GM21367 (cell line): ENCODE measurements around the gene BCAS3.
"Not testable (repeated sequence)": the region's sequence is repeated elsewhere in the genome, so short reads cannot be mapped to it uniquely, and the experiment has no call there.

Experiments used
- ATAC-seq: cut with Tn5 transposase; IDR thresholded peaks from one replicate; pipeline ENCODE4 v1.9.1; 2021; ENCODE audit not compliant: unreplicated experiment

BCAS3 gene

GRCh38 chr17:61352408-61352770 is 674.7 kb downstream of the BCAS3 start:
- no peak for ATAC-seq

- no peak for ATAC-seq
Observed at GRCh38 chr17:61352781-61353491, 675.3 kb downstream of the BCAS3 start.

DNA sequence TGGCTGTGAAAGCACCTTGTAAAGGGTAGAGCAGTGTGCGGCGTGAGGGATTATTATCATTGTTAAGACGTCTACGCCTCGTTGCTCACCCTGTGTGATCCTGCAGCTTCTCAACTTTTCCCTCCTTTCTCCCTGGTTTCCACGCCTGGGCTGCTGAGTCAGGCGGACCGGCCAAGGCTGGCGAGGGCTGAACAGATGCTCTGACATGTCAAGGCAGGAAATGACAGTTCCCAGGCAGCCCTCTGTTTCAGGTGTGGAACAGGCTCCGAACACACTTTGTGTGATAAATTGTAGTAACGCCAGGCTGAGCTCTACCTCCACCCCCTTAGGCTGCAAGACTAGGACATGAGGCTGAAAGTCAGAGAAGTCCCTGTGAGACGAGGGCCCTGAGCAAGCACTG is 676.0 kb downstream of the BCAS3 start:
- ATAC-seq, result no peak

DNA sequence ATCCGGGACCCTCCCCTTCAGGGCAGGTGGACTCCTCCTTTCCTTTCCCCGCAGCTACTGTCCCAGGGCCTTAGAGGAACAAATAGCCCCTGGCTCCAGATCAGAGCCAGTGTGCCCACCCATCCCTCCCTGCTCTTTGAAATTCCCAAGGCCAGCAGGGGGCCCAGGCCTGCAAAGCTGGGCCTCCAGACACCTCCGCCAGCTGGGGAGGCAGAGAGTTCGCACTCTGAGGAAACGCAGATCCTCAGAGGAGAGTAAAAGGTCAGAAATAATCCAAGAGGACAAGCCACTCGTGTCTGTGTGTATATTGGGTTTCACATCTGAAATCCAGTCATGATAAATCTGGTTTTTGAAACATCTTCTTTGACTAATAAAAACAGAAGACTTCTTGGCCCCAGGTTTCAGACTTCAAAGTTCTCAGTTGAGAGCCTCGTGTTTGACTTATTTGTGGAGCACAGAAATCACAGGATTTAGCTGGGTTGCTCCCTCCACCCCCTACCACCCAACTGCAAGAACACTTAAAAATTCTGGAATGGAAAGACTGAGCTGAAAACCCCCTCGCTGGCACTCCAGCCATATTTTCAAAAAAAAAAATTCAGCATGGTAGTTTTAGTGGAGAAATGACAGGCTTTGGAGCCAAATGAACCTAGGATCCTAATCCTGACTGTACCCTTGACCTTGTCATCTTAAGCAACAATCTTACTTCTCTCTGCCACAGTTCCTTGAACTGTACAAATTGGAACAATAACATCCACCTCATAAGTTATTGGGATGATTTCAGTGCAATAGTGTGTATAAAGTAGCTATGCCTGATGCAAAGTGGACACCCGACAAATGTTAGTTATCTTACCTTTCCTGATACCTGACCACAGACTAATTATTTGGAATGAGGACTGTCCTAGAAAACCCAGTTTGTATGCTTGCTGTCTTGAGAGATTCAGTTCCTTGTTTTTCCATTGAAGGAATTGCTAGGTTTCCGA is 677.5 kb downstream of the BCAS3 start:
- ATAC-seq, result no peak

- not testable (repeated sequence) for ATAC-seq
Observed at GRCh38 chr17:61357061-61357460, 679.4 kb downstream of the BCAS3 start.

DNA sequence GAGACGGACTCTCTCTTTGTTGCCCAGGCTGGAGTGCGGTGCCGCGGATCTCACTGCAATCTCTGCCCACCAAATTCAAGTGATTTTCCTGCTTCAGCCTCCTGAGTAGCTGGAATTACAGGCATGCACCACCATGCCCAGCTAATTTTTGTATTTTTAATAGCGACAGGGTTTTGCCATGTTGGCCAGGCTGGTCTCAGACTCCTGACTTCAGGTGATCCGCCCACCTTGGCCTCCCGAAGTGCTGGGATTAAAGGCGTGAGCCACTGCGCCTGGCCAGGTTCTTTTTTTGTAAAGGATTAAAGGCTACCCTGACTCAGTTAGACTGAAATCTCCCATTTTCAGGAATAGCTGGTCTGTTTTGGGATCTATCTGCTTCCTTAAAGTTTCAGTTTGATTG is 681.9 kb downstream of the BCAS3 start:
- ATAC-seq, result not testable (repeated sequence)

DNA sequence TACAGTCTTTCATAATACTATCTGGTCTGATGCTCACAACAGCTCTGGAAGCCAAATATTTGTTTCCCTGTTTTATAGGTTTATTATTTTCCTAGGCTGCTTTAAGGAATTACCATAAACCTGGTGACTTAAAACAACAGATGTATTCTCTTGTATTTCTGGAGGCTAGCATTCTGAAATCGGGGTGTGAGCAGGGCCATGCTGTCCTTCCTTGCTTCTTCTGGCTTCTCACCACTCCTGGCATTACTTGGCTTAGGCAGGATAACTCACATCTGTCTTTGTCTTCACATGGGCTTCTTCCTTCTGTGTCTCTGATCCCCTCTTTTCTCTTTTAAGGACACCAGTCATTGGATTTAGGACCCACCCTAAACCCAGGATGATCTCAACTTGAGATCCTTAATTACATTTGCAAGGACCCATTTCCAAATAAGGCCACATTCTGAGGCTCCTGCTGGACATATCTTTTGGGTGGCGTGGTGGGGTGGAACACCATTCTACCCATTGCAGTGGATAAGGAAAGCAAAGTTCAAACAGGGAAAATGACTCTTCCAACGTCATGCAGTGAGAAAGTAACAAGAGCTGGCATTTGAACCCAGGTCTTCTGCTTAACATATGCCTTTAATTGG is 682.8 kb downstream of the BCAS3 start:
- no peak for ATAC-seq

GRCh38 chr17:61361084-61361483 is 683.4 kb downstream of the BCAS3 start:
- ATAC-seq, result no peak

- no peak for ATAC-seq
Observed at GRCh38 chr17:61362396-61362795, 684.7 kb downstream of the BCAS3 start.

DNA sequence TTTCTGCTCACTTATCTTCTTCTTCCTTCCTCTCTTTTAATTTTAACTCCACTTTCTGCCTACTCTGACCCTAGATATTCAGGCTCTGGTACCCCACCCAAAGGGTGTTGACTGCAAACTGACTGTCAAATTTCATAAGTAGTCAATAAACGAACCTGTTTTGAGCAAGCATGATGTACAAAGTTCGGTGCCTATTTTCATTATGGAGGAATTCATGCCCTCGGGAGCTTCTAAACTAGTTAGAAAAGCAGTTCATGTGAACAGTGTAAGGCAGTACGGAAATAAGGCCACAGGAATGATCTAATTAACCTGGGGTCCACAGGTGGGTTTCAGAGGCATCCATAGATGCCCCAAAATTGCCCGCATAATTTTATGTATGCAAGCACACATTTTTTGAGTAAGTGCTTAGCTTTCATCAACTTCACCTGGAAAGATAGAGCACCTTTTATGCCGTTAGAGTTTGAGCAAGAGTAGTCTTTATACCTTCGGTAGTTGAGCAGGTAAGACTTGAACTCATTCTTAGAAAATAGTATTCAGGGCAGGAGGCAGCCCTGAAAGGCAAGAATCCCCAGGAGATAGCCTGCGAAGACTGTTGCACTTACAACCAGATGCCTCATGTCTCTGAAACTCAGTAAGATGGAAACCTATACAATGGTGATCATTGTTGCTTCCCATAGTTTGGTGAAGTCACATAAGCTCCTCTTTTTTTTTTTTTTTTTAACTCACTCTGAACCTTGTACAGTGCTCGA is 685.4 kb downstream of the BCAS3 start:
- ATAC-seq, result no peak

DNA sequence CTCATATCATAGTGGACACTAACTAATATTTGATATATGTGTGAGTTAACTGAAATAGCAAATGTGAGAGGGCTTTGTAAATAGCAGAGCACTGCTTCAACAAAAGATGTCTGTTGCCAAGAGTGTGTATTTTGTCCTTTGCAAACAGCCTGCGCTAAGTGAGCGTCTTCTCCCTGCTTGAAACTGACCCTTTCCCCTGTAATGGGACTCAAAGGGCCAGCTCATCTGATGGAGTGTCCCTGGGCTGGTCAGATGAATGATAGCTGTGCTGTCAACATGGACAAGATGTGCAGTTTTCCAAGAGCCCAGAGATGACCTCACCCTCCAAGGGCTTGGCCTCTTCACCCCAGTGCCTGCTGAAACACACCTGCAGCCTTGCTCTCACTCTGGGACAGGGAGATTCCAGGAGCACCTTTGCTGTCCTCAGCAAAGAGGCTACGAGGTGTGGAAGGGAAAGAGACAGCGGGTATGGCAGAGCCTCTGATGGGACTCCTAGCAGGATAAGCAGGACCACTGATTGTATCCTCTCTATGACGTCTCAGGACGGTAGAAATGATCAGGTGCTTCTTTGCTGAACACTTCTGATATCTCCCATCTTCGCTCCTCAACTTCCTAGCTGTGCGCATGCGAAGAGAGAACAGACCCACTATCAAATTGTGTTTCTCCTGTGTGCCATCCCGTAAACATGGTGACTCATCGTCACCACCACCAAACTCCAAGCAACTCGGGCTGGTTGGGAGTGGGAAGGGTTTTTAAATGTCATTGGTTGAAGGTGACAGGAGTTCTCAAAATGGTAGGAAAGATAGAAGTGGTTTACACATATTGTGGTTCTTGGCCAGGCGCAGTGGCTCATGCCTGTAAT is 686.2 kb downstream of the BCAS3 start:
- ATAC-seq, result no peak

DNA sequence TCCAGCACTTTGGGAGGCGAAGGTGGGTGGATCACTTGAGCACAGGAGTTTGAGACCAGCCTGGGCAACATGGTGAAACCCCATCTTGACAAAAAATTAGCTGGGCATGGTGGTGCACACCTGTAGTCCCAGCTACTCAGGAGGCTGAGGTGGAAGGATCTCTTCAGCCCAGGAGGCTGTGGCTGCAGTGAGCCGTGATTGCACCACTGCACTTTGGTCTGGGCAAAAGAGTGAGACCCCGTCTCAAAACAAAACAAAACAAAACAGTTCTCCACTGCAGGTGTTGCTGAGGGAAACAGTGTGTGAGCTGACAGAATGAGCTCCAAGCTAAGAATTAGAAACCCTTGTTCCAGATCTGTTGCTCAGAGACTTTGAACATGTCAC is 686.8 kb downstream of the BCAS3 start:
- no peak for ATAC-seq

- ATAC-seq, result no peak
Observed at GRCh38 chr17:61366076-61366714, 688.5 kb downstream of the BCAS3 start.

DNA sequence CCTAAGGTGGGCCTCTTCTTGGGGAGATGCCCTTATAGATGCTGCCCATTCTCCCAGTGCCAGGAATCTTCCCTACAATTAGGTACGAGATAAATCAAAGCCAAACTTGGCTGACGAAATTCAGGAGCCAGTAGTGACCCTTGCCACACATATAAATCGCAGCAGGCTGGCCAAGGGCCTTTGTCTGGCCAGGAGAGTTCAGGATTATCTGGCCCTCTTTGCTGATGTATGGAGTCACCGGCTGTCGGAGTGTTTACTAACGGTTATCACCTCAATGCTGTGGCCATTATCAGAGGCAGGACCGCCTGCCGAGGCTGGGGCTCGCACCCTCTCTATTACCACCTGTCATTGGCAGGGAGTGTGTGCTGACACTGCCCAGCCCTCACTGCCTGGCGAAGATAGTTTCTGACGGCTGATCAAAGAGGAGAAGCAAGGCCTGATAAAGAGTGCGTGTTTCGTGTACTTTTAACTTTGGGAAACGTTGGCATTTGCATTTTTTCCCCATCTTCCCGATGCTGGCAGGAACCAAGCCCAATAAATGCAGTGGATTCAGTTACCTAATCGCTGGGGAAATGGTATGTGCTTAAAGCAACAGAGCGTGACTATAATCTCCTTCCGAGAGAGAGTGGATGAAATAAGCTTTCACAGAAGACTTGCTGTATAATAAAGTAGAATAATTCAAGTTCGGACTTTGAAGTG is 689.2 kb downstream of the BCAS3 start:
- ATAC-seq, result no peak

DNA sequence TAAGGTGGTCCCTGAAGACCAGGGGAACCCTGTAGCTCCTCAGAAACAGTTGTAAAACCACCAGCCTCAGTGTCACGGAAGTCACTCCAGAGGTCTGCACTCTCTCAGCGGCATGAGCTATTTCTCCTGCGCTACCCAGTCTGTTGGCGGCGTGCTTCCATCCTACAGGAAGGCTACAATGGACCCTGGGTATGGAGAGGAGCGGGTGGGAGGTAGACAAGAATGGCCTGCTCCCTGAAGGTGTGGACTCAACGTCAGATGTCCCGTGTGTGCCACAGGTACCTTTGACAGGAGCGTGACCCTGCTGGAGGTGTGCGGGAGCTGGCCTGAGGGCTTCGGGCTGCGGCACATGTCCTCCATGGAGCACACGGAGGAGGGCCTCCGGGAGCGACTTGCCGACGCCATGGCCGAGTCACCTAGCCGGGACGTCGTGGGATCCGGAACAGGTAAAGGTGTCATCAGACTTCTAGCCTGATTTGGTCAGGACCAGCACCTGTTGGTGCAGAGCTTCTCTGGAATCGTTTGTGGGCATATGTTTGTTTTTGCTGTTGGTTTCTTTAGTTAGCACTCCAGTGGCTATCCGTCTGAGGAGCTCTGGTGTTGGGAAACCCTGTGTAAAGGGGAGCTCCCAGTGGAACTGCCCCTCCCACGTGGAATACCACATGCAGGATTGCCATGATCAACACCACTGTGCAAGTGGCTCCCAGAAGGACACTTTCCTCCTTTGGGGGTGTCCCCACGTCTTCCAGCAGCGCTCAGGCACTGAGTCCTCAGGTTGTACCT is 690.6 kb downstream of the BCAS3 start:
- no peak for ATAC-seq

- ATAC-seq, result no peak
Observed at GRCh38 chr17:61368832-61369450, 691.3 kb downstream of the BCAS3 start.

GRCh38 chr17:61369751-61370150 is 692.1 kb downstream of the BCAS3 start:
- ATAC-seq, result no peak

- no peak for ATAC-seq
Observed at GRCh38 chr17:61371179-61371578, 693.5 kb downstream of the BCAS3 start.
